ENCODE data around the gene PHYH.
"Not testable (repeated sequence)": the region's sequence is repeated elsewhere in the genome, so short reads cannot be mapped to it uniquely, and the experiment has no call there.

Gene PHYH

DNA sequence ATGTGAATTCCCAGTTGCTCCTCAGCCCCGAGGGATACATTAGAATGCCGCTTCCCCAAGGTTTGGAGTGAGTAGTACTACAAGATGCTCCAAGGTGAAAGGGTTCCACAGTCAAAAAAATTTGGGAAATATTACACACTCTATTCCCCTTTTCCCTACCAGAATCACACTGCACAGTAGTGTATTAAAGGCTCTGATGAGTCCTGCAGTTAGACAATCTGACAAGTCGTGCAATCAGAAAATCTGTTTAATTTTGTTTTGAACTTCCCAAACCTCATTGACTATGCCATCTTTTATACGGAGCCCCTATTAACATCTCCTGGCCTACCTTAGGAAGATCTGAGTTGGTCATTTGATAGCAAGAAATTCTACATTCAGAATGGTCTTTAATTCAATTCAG lies 52.1 kb downstream of the PHYH start:
- no peak overlapping the region for H3K27ac ChIP-seq
- TF ChIP-seq CTCF (conservative IDR thresholded peaks at IDR 0.05) (no peak), ZFX (IDR thresholded peaks at IDR 0.05) (no peak)

- no peak for TF ChIP-seq ZFX (IDR thresholded peaks at IDR 0.05)
- TF ChIP-seq CTCF (conservative IDR thresholded peaks at IDR 0.05) = no peak
- H3K27ac ChIP-seq = no peak overlapping the region
Measured at GRCh38 chr10:13247246-13247645, 52.6 kb downstream of the PHYH start.

GRCh38 chr10:13242260-13242659 lies 57.6 kb downstream of the PHYH start:
- not testable (repeated sequence) for H3K27ac ChIP-seq

DNA sequence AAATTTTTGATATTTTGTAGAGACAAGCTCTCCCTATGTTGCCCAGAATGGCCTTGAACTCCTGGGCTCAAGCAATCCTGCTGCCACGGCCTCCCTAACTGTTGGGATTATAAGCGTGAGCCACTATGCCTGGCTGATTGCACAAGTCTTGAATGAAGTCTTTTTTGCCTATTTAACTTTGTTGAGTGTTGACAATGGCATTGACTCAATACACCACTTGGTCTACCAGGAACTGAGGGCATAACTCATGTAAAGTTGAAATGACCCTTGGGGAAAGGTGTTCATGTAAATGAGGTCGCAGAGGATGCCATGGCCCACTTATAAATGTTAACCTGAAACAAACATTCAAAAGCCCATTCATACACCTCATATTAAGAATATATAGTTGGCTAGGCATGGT lies 58.3 kb downstream of the PHYH start:
- H3K27ac ChIP-seq = no peak overlapping the region

GRCh38 chr10:13239923-13240322 lies 59.9 kb downstream of the PHYH start:
- no peak overlapping the region for H3K27ac ChIP-seq
- no peak for TF ChIP-seq ZFX (IDR thresholded peaks at IDR 0.05)
- TF ChIP-seq CTCF (conservative IDR thresholded peaks at IDR 0.05) = no peak

More for the DNA sequence above, 58.3 kb downstream of the PHYH start:
- TF ChIP-seq ZFX (IDR thresholded peaks at IDR 0.05) (no peak), CTCF (conservative IDR thresholded peaks at IDR 0.05) (no peak)

DNA sequence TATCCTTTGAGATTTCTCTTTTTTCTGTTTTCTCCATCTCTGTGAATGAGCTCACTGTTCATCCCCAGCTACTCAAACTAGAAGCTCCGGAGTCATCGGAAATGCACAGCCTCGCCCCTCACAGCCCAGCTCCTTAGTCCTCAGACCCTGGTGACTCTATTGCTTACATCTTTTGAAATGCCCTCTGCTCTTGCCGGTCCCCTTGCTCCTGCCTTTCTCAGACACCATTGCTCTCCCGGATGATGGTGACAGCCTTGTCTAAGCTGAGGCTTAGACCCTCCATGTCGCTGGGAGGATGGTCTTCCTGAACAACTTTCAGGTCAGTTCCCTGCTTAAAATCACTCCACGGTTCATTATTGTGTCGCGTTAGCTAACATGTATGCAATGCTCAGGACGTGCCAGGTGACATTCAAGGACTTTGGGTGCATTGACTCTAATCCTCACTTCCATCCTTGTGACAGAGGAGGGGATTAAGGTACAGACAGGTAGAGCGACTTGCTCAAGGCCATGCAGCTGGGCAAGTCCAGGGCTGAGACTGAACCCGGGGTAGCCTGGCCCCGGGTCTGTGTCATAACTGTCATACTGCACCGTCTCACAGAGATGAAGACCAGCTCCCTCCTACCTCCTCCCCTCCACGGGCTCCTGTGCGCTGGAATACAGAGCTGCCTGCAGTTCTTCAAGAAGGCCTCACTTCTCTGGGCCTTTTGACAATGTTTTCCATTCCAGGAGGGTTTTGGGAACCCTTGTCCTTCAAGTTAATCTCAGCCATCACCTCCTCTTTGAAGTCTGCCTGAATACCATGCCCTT lies 61.4 kb downstream of the PHYH start:
- TF ChIP-seq ZFX (IDR thresholded peaks at IDR 0.05) (no peak), CTCF (conservative IDR thresholded peaks at IDR 0.05) (no peak)
- H3K27ac ChIP-seq = no peak overlapping the region

DNA sequence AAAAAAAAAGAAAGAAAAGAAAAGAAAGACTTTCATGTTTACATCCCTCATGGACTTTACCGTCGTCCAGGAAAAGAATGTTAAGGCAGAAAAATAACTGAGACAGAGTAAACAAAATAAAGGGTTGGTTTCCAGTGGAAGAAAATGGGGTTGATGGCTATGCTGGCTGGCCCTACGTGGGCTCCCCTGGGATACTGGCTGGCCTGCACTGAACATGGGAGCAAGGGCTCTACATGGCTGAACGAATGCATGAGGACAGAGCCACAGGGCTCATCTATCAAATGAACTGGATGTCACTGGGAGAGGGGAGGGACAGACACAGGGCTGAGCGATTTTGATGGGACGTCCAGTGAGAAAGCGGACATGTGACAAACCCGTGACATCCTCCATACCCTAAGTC lies 63.2 kb downstream of the PHYH start:
- TF ChIP-seq ZFX (IDR thresholded peaks at IDR 0.05) = no peak
- TF ChIP-seq CTCF (conservative IDR thresholded peaks at IDR 0.05) = no peak

GRCh38 chr10:13234736-13235135 lies 65.1 kb downstream of the PHYH start:
- not testable (repeated sequence) for H3K27ac ChIP-seq

More for the DNA sequence above, 63.2 kb downstream of the PHYH start:
- H3K27ac ChIP-seq = no peak overlapping the region

All from C4-2B (cell line).